ENCODE results near the gene RNF212.

The RNF212 gene

GRCh38 chr4:1130316-1131186 lies 17.2 kb upstream of the RNF212 start:
- TF ChIP-seq TAF1 (IDR thresholded peaks at IDR 0.05; ENCODE audit: borderline replicate concordance, insufficient read depth, low read length), result no peak
- no peak for TF ChIP-seq SIN3A (IDR thresholded peaks at IDR 0.05; ENCODE audit: borderline replicate concordance, insufficient read depth, low read length)
- TF ChIP-seq POLR2AphosphoS5 (IDR thresholded peaks at IDR 0.05; ENCODE audit: low read depth, low read length), result no peak
- TF ChIP-seq FOXP2 (optimal IDR thresholded peaks at IDR 0.05; ENCODE audit: borderline replicate concordance, extremely low read depth, extremely low read length, insufficient read depth), result no peak
- no peak for TF ChIP-seq REST (IDR thresholded peaks at IDR 0.05; ENCODE audit: insufficient read depth in 1 of 2, low read depth in 2 of 2, low read length in 2 of 2)

DNA sequence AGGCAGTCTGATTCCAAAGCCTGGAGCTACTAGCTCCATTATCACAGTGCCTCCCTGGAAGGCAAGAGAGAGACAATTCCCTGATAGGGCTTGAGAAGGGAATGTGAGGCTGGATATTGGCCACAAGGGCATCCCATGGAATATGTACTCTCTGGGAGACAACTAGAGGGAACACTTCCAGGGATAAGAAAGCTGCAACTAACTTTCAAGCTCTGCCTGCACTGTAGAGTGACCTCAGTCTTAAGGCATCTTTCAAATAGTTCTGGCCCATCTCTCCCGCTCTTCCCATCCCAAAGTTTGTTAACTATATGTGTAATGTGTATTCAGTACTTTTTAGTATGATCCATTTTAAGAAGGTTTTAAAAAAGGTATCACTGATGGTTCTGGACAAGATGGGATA lies 13.1 kb upstream of the RNF212 start:
- TF ChIP-seq POLR2AphosphoS5 (IDR thresholded peaks at IDR 0.05; ENCODE audit: low read depth, low read length) (no peak), REST (IDR thresholded peaks at IDR 0.05; ENCODE audit: insufficient read depth in 1 of 2, low read depth in 2 of 2, low read length in 2 of 2) (no peak), FOXP2 (optimal IDR thresholded peaks at IDR 0.05; ENCODE audit: borderline replicate concordance, extremely low read depth, extremely low read length, insufficient read depth) (no peak), TAF1 (IDR thresholded peaks at IDR 0.05; ENCODE audit: borderline replicate concordance, insufficient read depth, low read length) (no peak), SIN3A (IDR thresholded peaks at IDR 0.05; ENCODE audit: borderline replicate concordance, insufficient read depth, low read length) (no peak)

DNA sequence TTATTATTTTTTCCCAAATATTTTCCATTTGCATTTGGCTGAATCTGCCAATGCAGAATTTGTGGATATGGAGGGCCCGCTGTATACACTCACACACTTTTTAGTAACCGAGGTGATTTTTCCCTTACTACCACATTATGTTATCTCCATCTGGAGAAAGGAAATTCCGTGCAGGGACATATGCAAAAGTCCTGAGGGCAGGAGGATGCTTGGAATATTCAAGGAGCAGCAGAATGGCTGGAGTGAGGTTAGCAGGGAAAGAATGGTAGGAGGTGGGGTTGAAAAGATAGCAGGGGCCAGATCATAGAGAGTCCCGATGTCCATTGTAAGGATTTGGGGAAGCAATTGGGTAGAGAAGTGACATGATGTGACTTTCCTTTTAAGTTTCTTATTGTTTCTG lies 11.5 kb upstream of the RNF212 start:
- TF ChIP-seq POLR2AphosphoS5 (IDR thresholded peaks at IDR 0.05; ENCODE audit: low read depth, low read length) (no peak), FOXP2 (optimal IDR thresholded peaks at IDR 0.05; ENCODE audit: borderline replicate concordance, extremely low read depth, extremely low read length, insufficient read depth) (no peak), REST (IDR thresholded peaks at IDR 0.05; ENCODE audit: insufficient read depth in 1 of 2, low read depth in 2 of 2, low read length in 2 of 2) (no peak), TAF1 (IDR thresholded peaks at IDR 0.05; ENCODE audit: borderline replicate concordance, insufficient read depth, low read length) (no peak), SIN3A (IDR thresholded peaks at IDR 0.05; ENCODE audit: borderline replicate concordance, insufficient read depth, low read length) (no peak)

DNA sequence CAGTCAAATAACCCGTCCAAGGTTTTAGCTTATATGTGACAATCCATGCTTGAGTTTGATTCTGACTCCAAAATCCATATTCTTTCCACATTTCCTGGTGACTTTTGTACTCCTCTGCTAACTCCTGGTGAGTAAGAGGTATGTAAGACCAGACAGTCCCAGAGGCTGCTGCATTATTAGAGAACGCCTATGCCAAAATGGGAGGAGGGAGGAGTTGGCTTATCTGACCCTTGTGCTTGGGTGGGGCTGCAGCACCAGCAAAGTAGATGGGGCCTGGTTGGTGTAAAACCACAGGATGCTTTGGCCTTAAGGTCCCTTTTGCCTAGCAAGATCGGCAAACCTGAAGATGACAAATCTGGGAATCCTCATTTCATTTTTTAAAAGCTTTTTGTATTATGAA lies 9.1 kb upstream of the RNF212 start:
- TF ChIP-seq SIN3A (IDR thresholded peaks at IDR 0.05; ENCODE audit: borderline replicate concordance, insufficient read depth, low read length), result no peak
- no peak for TF ChIP-seq FOXP2 (optimal IDR thresholded peaks at IDR 0.05; ENCODE audit: borderline replicate concordance, extremely low read depth, extremely low read length, insufficient read depth)
- TF ChIP-seq POLR2AphosphoS5 (IDR thresholded peaks at IDR 0.05; ENCODE audit: low read depth, low read length), result no peak
- TF ChIP-seq REST (IDR thresholded peaks at IDR 0.05; ENCODE audit: insufficient read depth in 1 of 2, low read depth in 2 of 2, low read length in 2 of 2), result no peak
- TF ChIP-seq TAF1 (IDR thresholded peaks at IDR 0.05; ENCODE audit: borderline replicate concordance, insufficient read depth, low read length), result no peak
